ENCODE data around the gene ZNF581. TPM values are rescaled to one million over a fixed set of nuclear protein-coding genes. Genes with fewer than 3 reads are reported as not detected.

ZNF581 gene
- total RNA-seq, 4 donors from 2014 or later = 20.1 to 27.3 (median 22.8) TPM

DNA sequence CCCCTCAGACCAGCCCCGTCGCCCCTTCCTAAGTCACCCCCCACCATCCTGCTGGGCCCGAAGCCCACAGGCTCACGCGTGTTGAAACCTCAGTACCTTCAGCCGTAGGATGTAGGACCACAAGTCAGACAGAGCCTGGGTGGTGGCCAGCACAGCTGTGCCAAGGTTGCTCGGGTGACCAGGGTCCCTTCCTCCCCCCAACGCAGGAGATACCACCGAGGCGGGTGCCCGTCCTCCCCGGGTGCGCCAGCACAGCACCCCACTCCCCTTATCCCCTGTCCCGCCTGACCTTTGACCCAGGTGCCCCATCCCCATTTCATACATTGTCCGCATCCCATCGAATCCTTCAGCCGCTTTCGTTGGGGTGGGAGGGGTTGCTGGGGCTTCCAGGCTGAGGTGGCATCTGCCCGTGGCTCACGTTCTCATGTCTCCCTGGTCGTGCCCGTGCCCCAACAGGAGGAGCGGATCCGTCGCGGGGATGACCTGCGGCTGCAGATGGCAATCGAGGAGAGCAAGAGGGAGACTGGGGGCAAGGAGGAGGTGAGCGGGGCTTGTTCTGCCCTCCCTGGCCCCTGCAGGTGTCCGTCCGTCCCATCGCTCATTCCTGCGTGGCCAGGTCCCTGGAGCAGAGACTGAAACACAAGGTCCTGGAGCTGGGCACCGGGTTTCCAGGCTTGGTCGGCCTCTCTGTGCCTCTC lies 46.1 kb downstream of the ZNF581 start:
- H3K4me3 ChIP-seq (ENCODE audit: low read depth, poor library complexity, severe bottlenecking) = no peak overlapping the region
- no peak for DNase-seq (ENCODE audit: low spot score in 2 of 2)
- intact Hi-C loops (cut with DNase I; ENCODE audit: low total_unique reads) = no loop called here
- TF ChIP-seq POLR2A (IDR thresholded peaks at IDR 0.05) (no peak), CTCF (IDR thresholded peaks at IDR 0.05) (no peak)
- WGBS, 2 donors = 94 to 95% methylated on average over 35 of the region's 35 CpGs

- intact Hi-C loops (cut with DNase I; ENCODE audit: low total_unique reads) = no loop called here
- WGBS, 2 donors = 94 to 95% methylated on average over 25 of the region's 25 CpGs
- TF ChIP-seq CTCF (IDR thresholded peaks at IDR 0.05) (no peak), POLR2A (IDR thresholded peaks at IDR 0.05) (no peak)
- no peak for DNase-seq (ENCODE audit: low spot score in 2 of 2)
- no peak overlapping the region for H3K4me3 ChIP-seq (ENCODE audit: low read depth, poor library complexity, severe bottlenecking)
Observed at GRCh38 chr19:55690109-55690768, 46.8 kb downstream of the ZNF581 start.

GRCh38 chr19:55690769-55691545 lies 47.5 kb downstream of the ZNF581 start:
- TF ChIP-seq CTCF (IDR thresholded peaks at IDR 0.05) (no peak), POLR2A (IDR thresholded peaks at IDR 0.05) (no peak)
- peak in 1 of 2 donors; percentile 74 for DNase-seq (ENCODE audit: low spot score in 2 of 2)
- no peak overlapping the region for H3K4me3 ChIP-seq (ENCODE audit: low read depth, poor library complexity, severe bottlenecking)
- 94 to 97% methylated on average over 29 to 30 of the region's 31 CpGs for WGBS, 2 donors
- intact Hi-C loops (cut with DNase I; ENCODE audit: low total_unique reads) = no loop called here

DNA sequence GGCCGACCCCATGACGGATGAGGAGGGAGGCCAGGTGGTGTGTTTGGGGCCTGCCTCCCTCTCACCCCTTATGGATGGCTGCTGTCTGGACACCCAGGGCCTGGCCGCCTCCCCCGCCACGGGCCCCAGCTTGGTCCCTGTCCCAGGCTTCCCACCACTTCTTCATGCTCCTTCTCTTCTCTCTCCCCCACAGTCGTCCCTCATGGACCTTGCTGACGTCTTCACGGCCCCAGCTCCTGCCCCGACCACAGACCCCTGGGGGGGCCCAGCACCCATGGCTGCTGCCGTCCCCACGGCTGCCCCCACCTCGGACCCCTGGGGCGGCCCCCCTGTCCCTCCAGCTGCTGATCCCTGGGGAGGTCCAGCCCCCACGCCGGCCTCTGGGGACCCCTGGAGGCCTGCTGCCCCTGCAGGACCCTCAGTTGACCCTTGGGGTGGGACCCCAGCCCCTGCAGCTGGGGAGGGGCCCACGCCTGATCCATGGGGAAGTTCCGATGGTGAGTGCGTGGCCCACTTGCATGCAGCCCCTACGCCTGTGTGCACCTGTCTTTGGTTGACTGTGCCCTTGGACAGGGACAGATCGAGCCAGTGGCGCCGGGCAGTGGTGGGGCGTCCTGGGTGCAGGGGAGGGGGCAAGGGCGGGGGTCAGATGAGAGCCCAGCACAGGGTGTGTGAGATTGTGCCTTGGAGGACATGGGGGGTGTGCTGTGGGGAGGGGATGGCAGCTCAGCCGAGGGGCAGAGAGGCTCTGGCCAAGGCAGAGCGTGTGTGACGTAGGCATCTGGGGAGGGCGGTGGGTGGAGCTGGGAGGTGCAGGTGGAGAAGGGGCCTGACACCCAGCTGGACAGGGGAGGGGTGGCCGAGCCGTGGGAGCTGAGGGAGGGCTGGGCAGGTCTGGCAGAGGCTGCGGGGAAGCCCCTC lies 48.4 kb downstream of the ZNF581 start:
- WGBS, 2 donors = 94 to 97% methylated on average over 28 to 31 of the region's 31 CpGs
- TF ChIP-seq POLR2A (IDR thresholded peaks at IDR 0.05) = no peak
- no peak for TF ChIP-seq CTCF (IDR thresholded peaks at IDR 0.05)
- intact Hi-C loops (cut with DNase I; ENCODE audit: low total_unique reads) = no loop called here
- no peak overlapping the region for H3K4me3 ChIP-seq (ENCODE audit: low read depth, poor library complexity, severe bottlenecking)
- DNase-seq (ENCODE audit: low spot score in 2 of 2) = peak in 1 of 2 donors; percentile 80

DNA sequence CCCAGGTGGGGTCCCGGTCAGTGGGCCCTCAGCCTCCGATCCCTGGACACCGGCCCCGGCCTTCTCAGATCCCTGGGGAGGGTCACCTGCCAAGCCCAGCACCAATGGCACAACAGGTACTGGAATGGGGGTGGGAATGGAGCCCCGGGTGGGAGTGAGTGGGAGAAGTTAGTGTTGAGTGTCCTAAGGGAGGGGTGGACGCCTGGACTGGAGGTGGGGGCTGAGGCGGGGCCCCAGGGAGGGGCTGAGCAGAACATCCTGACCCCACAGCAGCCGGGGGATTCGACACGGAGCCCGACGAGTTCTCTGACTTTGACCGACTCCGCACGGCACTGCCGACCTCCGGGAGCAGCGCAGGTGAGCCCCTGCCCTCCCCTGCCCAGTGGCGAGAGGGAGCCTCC lies 49.2 kb downstream of the ZNF581 start:
- intact Hi-C loops (cut with DNase I; ENCODE audit: low total_unique reads) = no loop called here
- DNase-seq (ENCODE audit: low spot score in 2 of 2) = peak in 1 of 2 donors; percentile 79
- no peak overlapping the region for H3K4me3 ChIP-seq (ENCODE audit: low read depth, poor library complexity, severe bottlenecking)
- TF ChIP-seq CTCF (IDR thresholded peaks at IDR 0.05) = no peak
- no peak for TF ChIP-seq POLR2A (IDR thresholded peaks at IDR 0.05)
- WGBS, 2 donors = 92 to 96% methylated on average over 18 to 19 of the region's 19 CpGs
